Spinal cord (tissue), 10 donors: ENCODE measurements around the gene RPN2. TPM values are rescaled to one million over a fixed set of nuclear protein-coding genes. Genes with fewer than 3 reads are reported as not detected.

ENCODE experiments used
- DNase-seq, 6 donors: peaks; one replicate each; pipeline versions ENCODE4 v3.0.0 to v3.0.0-alpha.2; 2013 to 2015; ENCODE audit warnings: low spot score in 6 of 6, low read depth in 4 of 6
- H3K27ac ChIP-seq: one replicate; pipeline ENCODE4 v1.5.1; 2013; ENCODE audit warnings: low read depth, low read length, control low read depth
- H3K27me3 ChIP-seq: one replicate; pipeline ENCODE4 v1.6.1; 2013; ENCODE audit warnings: low read length; ENCODE audit not compliant: control insufficient read depth, insufficient read depth
- H3K36me3 ChIP-seq: one replicate; pipeline ENCODE4 v1.6.1; 2013; ENCODE audit warnings: low read length; ENCODE audit not compliant: control insufficient read depth, insufficient read depth
- H3K4me1 ChIP-seq: one replicate; pipeline ENCODE4 v1.6.1; 2013; ENCODE audit warnings: low read length; ENCODE audit not compliant: control insufficient read depth, insufficient read depth
- H3K4me3 ChIP-seq: one replicate; pipeline ENCODE4 v1.5.1; 2013; ENCODE audit warnings: low read depth, low read length, control low read depth
- H3K9me3 ChIP-seq: one replicate; pipeline ENCODE4 v1.6.1; 2013; ENCODE audit warnings: low read length; ENCODE audit not compliant: control insufficient read depth, insufficient read depth
- WGBS: methylation state at CpG from one replicate; pipeline ENCODE4 v1.1.5; 2013; ENCODE audit warnings: missing lambda C conversion rate; ENCODE audit not compliant: insufficient coverage; 5-methylcytosine and 5-hydroxymethylcytosine counted together
- polyA plus RNA-seq, 2 donors: library from polyadenylated mRNA; unstranded; fragments of 120-200 nt; gene quantifications; one replicate each; pipeline ENCODE4 v1.2.1, GENCODE V29; 2013; ENCODE audit not compliant: insufficient read length in 2 of 2
- total RNA-seq, 2 donors: library from RNA; depleted of rRNA in 1 of 2; stranded (reverse); fragments of 120-200 nt in 1 of 2; fragments of >200 nt in 1 of 2; gene quantifications; one replicate each; pipeline versions ENCODE4 v1.2.3 to v1.2.4, GENCODE V29; 2013 to 2014
- donor health status: healthy.

Gene RPN2
- total and polyA plus RNA-seq, 4 donors: 135 to 233 (median 174) TPM

DNA sequence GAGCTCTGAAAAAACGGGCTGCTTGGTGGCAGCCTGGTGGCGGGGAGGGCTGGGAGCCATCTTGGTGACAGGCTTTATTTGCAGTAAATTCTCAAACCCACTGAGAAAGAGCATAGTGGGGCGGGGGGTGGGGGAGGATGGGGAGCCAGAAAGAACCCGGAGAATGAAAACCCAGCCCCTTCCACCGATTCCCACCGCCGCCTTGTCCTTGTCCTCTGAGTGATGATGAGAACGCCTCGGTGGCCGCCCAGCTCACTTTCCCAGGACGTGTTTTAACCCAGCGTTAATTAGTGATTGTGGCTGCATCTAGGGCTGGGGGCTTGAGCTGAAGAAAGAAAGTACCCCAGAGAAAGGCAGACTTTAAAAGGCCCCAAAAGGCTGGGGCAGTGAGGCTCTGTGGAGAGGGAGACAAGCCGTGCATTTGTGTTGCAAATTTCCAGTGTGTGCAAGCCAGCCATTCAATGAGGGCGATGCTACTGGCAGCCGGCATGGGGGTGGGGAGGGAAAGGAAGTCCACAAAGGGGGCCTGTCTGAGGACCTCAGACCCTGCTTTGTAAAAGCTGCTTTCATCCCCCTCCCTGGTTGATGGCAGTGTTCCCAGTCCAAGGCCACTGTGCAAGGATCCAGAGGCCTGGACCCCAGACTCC lies 88.7 kb downstream of the RPN2 start:
- DNase-seq: peak in 5 of 6 donors; percentile 62 to 95 (median 76)
- no peaks in the 10 kb centered on the region for H3K27me3 ChIP-seq
- peak overlapping the region; percentile 87 for H3K27ac ChIP-seq
- peak overlapping the region; percentile 4 for H3K4me3 ChIP-seq
- no peaks in the 10 kb centered on the region for H3K9me3 ChIP-seq
- H3K4me1 ChIP-seq: peaks cover 41% of the 10 kb centered on the region
- 10% methylated on average over 7 of the region's 15 CpGs for WGBS
- no peaks in the 10 kb centered on the region for H3K36me3 ChIP-seq

DNA sequence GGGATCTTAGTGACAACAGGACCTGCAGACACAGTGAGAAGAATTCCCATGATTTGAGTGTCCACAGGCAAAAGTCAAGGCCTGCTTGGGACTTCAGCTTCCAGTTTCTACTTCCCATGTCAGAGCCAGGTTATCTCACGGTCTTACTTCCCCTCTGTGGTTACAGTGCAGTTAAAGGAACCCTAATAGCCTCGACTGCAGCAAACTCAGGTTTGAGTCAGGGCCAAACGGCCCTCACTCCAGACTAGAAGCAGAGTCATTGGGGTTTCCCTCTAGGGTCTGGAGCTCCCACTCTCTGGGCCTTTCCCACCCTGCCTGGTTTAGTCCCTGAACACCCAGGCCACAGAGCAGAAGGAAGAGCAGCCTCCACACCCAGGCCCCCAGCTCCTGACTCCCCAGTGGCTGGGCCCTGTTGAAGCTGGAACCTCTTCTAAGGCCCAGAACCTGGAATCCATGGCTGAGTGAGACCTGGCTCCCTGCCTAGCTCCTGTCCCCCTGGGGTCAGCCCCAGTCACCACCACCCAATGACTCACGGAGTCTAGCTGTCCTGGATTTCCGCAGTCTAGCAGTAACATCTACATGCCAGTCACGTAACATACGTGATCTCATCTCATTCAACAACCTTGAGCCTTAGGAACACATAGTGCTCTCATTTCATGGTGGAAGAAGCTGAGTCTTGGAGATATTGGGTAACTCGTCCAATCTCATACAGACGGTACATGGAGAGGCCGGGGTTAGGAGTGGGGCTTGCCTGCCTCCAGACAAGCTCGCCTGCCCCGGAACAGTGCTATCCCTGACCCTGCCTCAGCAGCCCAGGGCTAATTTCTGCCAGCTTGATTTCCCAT lies 91.7 kb downstream of the RPN2 start:
- Histone ChIP-seq H3K4me1 (peaks cover 41% of the 10 kb centered on the region), H3K27ac (peak overlapping the region; percentile 15), H3K27me3 (no peaks in the 10 kb centered on the region), H3K9me3 (no peaks in the 10 kb centered on the region), H3K36me3 (no peaks in the 10 kb centered on the region), H3K4me3 (no peak overlapping the region)
- DNase-seq: no peak
- WGBS: 86% methylated on average over 9 of the region's 12 CpGs

DNA sequence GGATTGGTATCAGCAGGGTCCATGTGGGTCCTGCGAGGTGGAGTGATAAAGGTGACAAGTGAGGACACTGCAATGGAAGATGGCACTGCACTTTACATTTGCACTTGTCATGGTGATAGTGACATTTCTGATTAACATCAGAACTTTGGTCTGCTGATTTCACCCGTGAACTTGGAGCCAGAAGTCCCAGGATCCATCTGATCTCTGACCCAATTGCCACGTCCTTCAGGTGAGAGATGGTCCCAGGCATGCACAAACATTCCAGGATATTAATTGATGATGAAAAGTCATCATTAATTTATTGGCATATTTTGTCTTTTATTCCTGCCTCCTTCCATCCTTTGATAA lies 92.3 kb downstream of the RPN2 start:
- H3K36me3 ChIP-seq: no peaks in the 10 kb centered on the region
- H3K4me3 ChIP-seq: no peak overlapping the region
- DNase-seq: no peak
- 80% methylated on average over 3 of the region's 3 CpGs for WGBS
- no peaks in the 10 kb centered on the region for H3K27me3 ChIP-seq
- no peaks in the 10 kb centered on the region for H3K9me3 ChIP-seq
- no peak overlapping the region for H3K27ac ChIP-seq
- peaks cover 41% of the 10 kb centered on the region for H3K4me1 ChIP-seq

DNA sequence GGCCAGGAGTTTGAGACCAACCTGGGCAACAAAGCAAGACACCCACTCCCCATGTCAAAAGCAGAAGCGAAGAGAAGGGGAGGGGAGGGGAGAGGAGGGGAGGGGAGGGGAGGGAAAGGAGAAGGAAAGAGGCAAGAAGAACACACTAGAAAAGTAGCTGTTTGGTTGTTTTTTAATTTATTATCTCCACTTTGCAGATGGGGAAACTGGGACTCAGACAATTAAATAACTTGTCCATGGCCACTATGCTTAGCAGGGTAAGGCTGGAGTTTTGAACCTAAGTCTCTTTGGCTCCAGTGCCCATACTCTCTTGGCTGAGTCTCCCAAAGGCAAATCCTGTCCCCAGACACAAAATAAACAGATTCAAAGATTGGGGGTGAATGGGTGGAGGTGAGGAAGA lies 94.9 kb downstream of the RPN2 start:
- no peak overlapping the region for H3K4me3 ChIP-seq
- H3K36me3 ChIP-seq: no peaks in the 10 kb centered on the region
- no peaks in the 10 kb centered on the region for H3K27me3 ChIP-seq
- H3K4me1 ChIP-seq: peaks cover 27% of the 10 kb centered on the region
- H3K27ac ChIP-seq: no peak overlapping the region
- no peak for DNase-seq
- no peaks in the 10 kb centered on the region for H3K9me3 ChIP-seq
- no CpG with 5 or more reads among the region's 1 CpG for WGBS

DNA sequence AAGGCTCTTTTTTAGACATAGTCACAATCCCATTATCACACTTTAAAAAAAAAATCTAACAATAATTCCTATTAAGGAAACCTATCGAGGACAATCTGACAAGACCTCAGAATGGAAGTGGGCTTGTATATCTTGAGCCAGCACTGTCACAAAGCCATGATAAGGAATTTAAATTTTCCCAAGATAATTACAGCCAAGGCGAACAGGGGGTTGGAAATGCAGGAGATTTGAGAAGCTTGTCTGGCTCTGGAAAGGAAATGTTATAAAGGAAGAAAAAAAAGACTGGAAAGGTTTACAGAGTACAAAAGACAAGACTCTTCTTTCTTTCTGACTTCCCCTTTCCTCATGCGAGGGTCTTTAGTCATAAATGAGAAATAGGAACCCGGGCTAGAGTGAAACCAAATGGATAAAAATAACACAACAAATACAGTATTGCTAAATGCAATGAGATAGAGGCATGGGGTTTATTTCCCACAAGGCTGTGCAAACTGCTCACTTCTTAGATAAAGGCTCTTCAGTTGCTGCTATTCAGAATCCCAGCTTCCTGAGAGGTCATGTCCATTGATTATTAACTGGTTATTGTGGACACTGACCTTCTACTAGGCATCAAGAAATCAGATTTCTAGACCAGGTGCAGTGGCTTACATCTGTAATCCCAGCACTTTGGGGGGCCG lies 95.9 kb downstream of the RPN2 start:
- H3K27me3 ChIP-seq: no peaks in the 10 kb centered on the region
- H3K27ac ChIP-seq: peak overlapping the region; percentile 25
- DNase-seq: peak in 1 of 6 donors; percentile 60
- H3K4me3 ChIP-seq: no peak overlapping the region
- WGBS: 100% methylated on average over 1 of the region's 5 CpGs
- no peaks in the 10 kb centered on the region for H3K36me3 ChIP-seq
- H3K4me1 ChIP-seq: peaks cover 21% of the 10 kb centered on the region
- H3K9me3 ChIP-seq: no peaks in the 10 kb centered on the region

DNA sequence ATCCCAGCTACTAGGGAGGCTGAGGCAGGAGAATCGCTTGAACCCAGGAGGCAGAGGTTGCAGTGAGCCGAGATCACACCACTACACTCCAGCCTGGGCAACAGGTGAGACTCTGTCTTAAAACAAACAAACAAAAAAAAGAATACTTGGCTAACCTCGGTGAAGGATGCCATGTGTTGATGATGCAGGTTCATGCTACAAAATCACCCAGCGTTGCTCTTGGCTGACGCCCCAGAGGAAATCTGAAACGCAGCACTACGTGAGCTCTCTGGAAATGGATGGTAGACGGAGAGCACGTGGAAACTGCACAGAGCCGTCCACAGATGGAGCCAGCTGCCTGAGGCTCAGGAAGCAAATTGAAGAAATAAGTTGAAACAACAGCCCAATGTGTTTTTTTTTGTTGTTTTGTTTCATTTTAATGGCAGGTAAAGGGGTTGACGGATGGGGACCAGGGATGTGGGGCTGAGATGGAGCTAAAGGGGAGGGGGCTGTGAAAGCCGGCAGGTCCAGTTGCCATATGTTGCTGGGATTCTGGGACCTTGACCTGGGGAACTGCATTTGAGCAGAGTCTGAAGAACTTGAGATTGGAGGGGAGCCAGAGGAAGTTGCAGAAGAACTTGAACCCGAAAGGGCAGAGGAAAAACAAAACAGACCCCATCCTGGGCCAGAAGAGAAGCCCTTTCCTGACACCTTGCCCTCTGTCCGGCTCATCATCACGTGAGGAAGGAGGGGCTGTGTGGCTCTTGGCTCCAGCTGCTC lies 97.5 kb downstream of the RPN2 start:
- Histone ChIP-seq H3K4me3 (no peak overlapping the region), H3K36me3 (no peaks in the 10 kb centered on the region), H3K27me3 (no peaks in the 10 kb centered on the region), H3K9me3 (no peaks in the 10 kb centered on the region), H3K27ac (peak overlapping the region; percentile 57), H3K4me1 (peaks cover 21% of the 10 kb centered on the region)
- WGBS: 28% methylated on average over 13 of the region's 15 CpGs
- DNase-seq: peak in 2 of 6 donors; percentile 76 to 83

DNA sequence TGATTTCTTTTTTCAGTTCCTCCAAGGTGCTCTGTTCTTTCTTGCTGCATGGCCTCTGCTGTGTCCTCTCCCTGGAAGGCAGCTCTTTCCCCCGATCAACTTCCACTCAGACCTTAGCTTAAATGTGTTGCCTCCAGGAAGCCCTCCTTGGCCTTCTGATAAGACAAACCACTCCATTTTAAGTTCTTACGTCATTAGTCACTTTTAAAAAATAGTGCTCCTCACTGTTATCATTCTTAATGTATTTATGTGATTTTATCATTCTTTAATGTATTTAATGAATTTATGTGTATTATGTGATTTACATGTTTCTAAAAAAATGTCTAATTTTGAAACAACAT lies 98.1 kb downstream of the RPN2 start:
- Histone ChIP-seq H3K36me3 (no peaks in the 10 kb centered on the region), H3K4me1 (peaks cover 21% of the 10 kb centered on the region), H3K9me3 (no peaks in the 10 kb centered on the region), H3K27ac (peak overlapping the region; percentile 57), H3K4me3 (no peak overlapping the region), H3K27me3 (no peaks in the 10 kb centered on the region)
- WGBS: 85% methylated on average over 1 of the region's 2 CpGs
- no peak for DNase-seq

DNA sequence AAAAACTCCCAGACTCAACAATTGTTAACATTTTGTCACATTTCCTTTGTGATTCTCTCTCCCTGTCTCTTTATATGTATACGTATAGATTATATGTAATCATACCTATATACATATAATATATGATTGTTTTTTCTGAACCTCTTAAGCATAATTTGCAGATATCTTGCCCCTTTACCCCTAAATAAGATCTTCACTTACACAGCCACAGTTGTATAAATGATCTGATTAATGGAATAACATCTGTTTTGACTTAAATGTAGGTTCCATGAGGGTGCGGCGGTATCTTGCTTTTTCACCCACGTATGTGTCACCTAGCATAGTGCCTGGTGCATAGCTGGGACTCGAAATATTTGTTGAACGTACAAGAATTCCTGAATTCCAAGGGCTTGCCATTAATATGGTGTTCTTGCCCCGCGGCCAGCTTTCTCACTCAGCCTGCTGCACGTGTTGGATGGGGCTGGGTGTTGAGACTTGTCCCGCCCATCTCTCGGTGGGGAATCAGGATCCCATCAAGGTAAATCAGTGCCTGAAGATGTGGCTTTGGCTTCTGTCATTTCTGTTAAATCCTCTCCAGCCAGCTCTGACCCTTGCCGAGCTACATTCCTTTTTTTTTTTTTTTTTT lies 99.9 kb downstream of the RPN2 start:
- no peaks in the 10 kb centered on the region for H3K36me3 ChIP-seq
- 83% methylated on average over 9 of the region's 12 CpGs for WGBS
- no peaks in the 10 kb centered on the region for H3K27me3 ChIP-seq
- H3K9me3 ChIP-seq: no peaks in the 10 kb centered on the region
- no peak overlapping the region for H3K4me3 ChIP-seq
- no peak overlapping the region for H3K27ac ChIP-seq
- H3K4me1 ChIP-seq: peaks cover 21% of the 10 kb centered on the region
- DNase-seq: no peak

DNA sequence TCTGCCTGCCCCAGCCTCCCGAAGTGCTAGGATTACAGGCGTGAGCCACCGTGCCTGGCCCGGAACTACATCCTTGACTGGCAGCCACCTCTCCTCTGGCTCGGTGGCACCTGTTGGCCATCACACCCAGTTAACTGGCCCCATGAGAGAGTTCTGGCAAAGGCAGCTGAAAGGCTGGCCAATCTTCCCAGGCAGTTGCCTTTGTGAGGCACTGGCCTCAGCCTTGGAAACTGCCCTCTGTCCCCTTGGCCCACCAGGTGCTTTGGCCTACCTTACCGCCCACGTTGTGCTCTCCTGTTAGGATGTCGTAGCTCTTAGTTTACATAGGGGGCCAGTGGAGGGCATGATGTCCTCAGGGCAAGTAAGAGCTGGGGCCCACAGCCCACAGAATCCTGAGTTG lies 100.7 kb downstream of the RPN2 start:
- DNase-seq: no peak
- Histone ChIP-seq H3K27me3 (no peaks in the 10 kb centered on the region), H3K4me3 (no peak overlapping the region), H3K4me1 (peaks cover 21% of the 10 kb centered on the region), H3K36me3 (no peaks in the 10 kb centered on the region), H3K27ac (no peak overlapping the region), H3K9me3 (no peaks in the 10 kb centered on the region)
- WGBS: 69% methylated on average over 8 of the region's 8 CpGs
